ENCODE measurements around the gene TAF6. TPM values are rescaled to one million over a fixed set of nuclear protein-coding genes. Genes with fewer than 3 reads are reported as not detected.

The TAF6 gene
- total and polyA plus RNA-seq, 2 of the 4 experiments (the other 2 are of a cell fraction) = 11.3 to 55.3 TPM

GRCh38 chr7:100100420-100101015 lies 18.6 kb downstream of the TAF6 start:
- Histone ChIP-seq H3K9me1 (ENCODE audit: insufficient read depth, low read length) (peaks cover 5% of the 10 kb centered on the region; the same call in 1 of the 2 replicates), H3K27ac (ENCODE audit: insufficient read depth, low read length) (peak overlapping the region; percentile 73), H2BK120ac (ENCODE audit: low read depth, low read length) (no peak overlapping the region; the same call in 1 of the 2 replicates), H4K91ac (ENCODE audit: insufficient read depth, low read depth, low read length) (peak overlapping the region; percentile 68; the same call in 1 of the 2 replicates), H4K8ac (ENCODE audit: low read depth in 2 of 2, low read length in 2 of 2) (peak overlapping the region in 1 of 2 experiments; percentile 82; a peak in 1 of 4 replicates), H2AK9ac (replicated peaks; ENCODE audit: low read depth, low read length, poor library complexity) (peak overlapping the region; percentile 97), H3K4ac (ENCODE audit: low read depth, low read length) (peak overlapping the region; percentile 76), H2BK5ac (ENCODE audit: low read depth, low read length, poor library complexity, severe bottlenecking) (peak overlapping the region; percentile 39), H3K4me3 (ENCODE audit: insufficient read depth, low read depth, low read length) (peak overlapping the region; percentile 54), H3K56ac (ENCODE audit: extremely low read depth, insufficient read depth, low read length) (peak overlapping the region; percentile 58; the same call in 1 of the 2 replicates), H3K9ac (ENCODE audit: low read depth, low read length) (peak overlapping the region; percentile 75), H4K20me1 (ENCODE audit: insufficient read depth, low read length) (peaks cover 7% of the 10 kb centered on the region; the same call in 1 of the 2 replicates), H2AK5ac (ENCODE audit: low read depth, low read length) (no peak overlapping the region; the same call in 1 of the 2 replicates), H3K18ac (ENCODE audit: low read depth, low read length) (no peak overlapping the region; the same call in 1 of the 2 replicates), H3K79me1 (ENCODE audit: low read depth in 1 of 2, low read length in 2 of 2) (peaks cover 28 to 64% of the 10 kb centered on the region in 2 experiments), H2BK15ac (ENCODE audit: low read depth, low read length) (no peak overlapping the region), H3K4me1 (ENCODE audit: control insufficient read depth, insufficient read depth, low read length) (peaks cover 15% of the 10 kb centered on the region), H3K23ac (ENCODE audit: low read depth, low read length) (peak overlapping the region; percentile 65; the same call in 1 of the 2 replicates), H3K4me2 (ENCODE audit: low read depth, low read length) (peak overlapping the region; percentile 87), H3K14ac (replicated peaks; ENCODE audit: low read depth, low read length) (0 out of 2 replicates have a peak overlapping the region, but pooled peaks have one; percentile 27), H2AFZ (replicated peaks; ENCODE audit: low read length, poor library complexity) (peak overlapping the region; percentile 94), H3K36me3 (ENCODE audit: control insufficient read depth, insufficient read depth, low read length) (peaks cover 48% of the 10 kb centered on the region), H2BK20ac (ENCODE audit: low read depth, low read length) (no peak overlapping the region), H4K5ac (ENCODE audit: low read depth, low read length) (peak overlapping the region; percentile 24), H3K27me3 (ENCODE audit: control insufficient read depth, insufficient read depth, low read length) (no peaks in the 10 kb centered on the region), H3K9me3 (ENCODE audit: control insufficient read depth, insufficient read depth, low read length) (no peaks in the 10 kb centered on the region)
- TF ChIP-seq, protein P1, sequence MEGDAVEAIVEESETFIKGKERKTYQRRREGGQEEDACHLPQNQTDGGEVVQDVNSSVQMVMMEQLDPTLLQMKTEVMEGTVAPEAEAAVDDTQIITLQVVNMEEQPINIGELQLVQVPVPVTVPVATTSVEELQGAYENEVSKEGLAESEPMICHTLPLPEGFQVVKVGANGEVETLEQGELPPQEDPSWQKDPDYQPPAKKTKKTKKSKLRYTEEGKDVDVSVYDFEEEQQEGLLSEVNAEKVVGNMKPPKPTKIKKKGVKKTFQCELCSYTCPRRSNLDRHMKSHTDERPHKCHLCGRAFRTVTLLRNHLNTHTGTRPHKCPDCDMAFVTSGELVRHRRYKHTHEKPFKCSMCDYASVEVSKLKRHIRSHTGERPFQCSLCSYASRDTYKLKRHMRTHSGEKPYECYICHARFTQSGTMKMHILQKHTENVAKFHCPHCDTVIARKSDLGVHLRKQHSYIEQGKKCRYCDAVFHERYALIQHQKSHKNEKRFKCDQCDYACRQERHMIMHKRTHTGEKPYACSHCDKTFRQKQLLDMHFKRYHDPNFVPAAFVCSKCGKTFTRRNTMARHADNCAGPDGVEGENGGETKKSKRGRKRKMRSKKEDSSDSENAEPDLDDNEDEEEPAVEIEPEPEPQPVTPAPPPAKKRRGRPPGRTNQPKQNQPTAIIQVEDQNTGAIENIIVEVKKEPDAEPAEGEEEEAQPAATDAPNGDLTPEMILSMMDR (conservative IDR thresholded peaks at IDR 0.05; ENCODE audit: low read depth, low read length) = no peak
- TF ChIP-seq POLR2A (IDR thresholded peaks at IDR 0.05; ENCODE audit: low read depth, low read length) (peak; percentile 59), MXI1 (IDR thresholded peaks at IDR 0.05; ENCODE audit: borderline replicate concordance, low read depth, low read length) (peak; percentile 94), FOS (IDR thresholded peaks at IDR 0.05; ENCODE audit: low read depth, low read length) (0 out of 2 replicates have a peak, but pooled peaks have one; percentile 2), CEBPB (IDR thresholded peaks at IDR 0.05; ENCODE audit: low read depth, low read length) (no peak), MAZ (IDR thresholded peaks at IDR 0.05; ENCODE audit: borderline replicate concordance, low read depth, low read length) (peak; percentile 89), BHLHE40 (IDR thresholded peaks at IDR 0.05; ENCODE audit: low read depth, low read length) (no peak), RCOR1 (IDR thresholded peaks at IDR 0.05; ENCODE audit: insufficient replicate concordance, low read length) (peak; percentile 57)
- CTCF ChIA-PET = interaction anchor here (1.3 kb wide), 1 partner anchor 10 kb away, joined by 5 read pairs; no protein-coding TSS in a partner anchor
- dilution Hi-C loops (cut with HindIII; ENCODE audit: low sequenced_read_pairs, unreplicated experiment) (no loop called here), intact Hi-C loops (cut with micrococcal nuclease) (loop anchor here (1.0 to 2.0 kb wide), 3 partner anchors 10 to 51 kb away; partner anchors contain the start of genes CNPY4, TAF6 and ZSCAN21), in situ Hi-C loops (cut with MboI; ENCODE audit: low sequenced_read_pairs) (no loop called here)
- DNase-seq (peak; percentile 98), ATAC-seq (ENCODE audit: low read depth) (peak; percentile 79)
- 1% methylated on average over 26 of the region's 61 CpGs; no CpG with 5 or more reads in 1 of the 2 experiments for WGBS, 2 experiments (ENCODE audit: extremely low coverage in 2 of 2, insufficient read length in 1 of 2)
- POLR2A ChIA-PET (ENCODE audit: unreplicated experiment) = interaction anchor here (0.8 kb wide), 1 partner anchor 14 kb away, joined by 3 read pairs; no protein-coding TSS in a partner anchor
- BruUV-seq (replicated peaks) = no TSS peak
